LNCAP (cell line): ENCODE measurements around the gene CACNA1C.

ENCODE experiments used
- TF ChIP-seq, protein P1 (sequence below): fragments of 450-650 bp; IDR thresholded peaks from 2 replicates; pipeline ENCODE4 v1.5.1; 2017; ENCODE audit warnings: mild to moderate bottlenecking

Gene CACNA1C

DNA sequence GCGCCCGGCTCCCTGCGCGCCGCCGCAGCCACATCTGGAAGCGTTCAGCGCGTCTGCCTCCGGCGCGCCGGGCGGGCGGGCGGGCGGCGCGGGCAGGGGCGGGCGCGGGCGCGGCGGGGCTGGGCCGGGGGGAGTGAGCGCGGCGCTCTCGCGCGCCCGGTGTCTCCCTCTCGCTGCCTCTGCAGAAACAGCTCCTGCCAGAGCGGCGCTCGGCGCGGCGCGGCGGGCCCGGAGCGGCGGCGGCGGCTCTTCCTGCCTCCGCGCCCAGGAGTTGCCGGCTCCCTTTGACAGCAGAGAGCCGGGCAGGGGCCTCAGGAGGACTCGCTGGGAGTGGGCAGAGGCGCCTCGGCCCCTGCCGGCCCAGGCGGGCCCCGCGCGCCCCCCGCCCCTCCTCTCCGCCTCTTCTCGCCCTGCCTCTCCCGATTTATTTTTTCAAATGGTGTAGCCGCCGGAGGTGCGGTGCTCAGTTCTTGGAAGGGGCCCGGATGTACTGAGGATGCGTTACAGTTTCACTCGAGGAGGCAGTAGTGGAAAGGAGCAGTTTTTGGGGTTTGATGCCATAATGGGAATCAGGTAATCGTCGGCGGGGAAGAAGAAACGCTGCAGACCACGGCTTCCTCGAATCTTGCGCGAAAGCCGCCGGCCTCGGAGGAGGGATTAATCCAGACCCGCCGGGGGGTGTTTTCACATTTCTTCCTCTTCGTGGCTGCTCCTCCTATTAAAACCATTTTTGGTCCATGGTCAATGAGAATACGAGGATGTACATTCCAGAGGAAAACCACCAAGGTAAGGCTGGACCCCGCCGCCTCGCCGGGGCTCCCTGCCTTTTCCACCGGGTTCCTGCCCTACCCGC is at the start of gene CACNA1C:
Gene CACNA1C, plus strand, starts transcription at position 162 of the 853 bp plus-strand sequence. Its CDS starts 576 bp downstream, at position 738.
- TF ChIP-seq, protein P1, sequence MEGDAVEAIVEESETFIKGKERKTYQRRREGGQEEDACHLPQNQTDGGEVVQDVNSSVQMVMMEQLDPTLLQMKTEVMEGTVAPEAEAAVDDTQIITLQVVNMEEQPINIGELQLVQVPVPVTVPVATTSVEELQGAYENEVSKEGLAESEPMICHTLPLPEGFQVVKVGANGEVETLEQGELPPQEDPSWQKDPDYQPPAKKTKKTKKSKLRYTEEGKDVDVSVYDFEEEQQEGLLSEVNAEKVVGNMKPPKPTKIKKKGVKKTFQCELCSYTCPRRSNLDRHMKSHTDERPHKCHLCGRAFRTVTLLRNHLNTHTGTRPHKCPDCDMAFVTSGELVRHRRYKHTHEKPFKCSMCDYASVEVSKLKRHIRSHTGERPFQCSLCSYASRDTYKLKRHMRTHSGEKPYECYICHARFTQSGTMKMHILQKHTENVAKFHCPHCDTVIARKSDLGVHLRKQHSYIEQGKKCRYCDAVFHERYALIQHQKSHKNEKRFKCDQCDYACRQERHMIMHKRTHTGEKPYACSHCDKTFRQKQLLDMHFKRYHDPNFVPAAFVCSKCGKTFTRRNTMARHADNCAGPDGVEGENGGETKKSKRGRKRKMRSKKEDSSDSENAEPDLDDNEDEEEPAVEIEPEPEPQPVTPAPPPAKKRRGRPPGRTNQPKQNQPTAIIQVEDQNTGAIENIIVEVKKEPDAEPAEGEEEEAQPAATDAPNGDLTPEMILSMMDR: peak; percentile 34; the same call in 1 of the 2 replicates

DNA sequence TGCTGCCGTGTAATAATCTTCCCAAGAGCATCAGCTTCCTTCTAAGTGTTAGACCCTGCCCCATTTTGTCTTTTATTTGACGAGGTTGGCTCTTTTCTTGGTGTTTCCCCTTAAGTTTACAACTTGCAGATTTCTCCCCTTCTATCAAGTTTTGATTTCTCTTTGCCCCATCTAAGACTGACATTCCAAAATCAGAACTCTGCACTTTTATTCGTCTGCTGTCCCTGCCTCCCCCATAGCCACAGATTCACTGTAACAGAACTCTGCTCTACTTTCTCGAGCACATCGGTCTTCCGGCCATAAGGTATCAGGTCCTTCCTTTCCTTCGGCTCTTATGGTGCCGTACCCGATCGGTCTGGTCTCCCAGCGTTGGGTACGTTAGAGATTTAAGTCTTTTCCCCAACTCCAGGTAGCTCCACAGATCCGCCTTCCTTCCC is 49.1 kb upstream of the CACNA1C start:
- TF ChIP-seq, protein P1: no peak

DNA sequence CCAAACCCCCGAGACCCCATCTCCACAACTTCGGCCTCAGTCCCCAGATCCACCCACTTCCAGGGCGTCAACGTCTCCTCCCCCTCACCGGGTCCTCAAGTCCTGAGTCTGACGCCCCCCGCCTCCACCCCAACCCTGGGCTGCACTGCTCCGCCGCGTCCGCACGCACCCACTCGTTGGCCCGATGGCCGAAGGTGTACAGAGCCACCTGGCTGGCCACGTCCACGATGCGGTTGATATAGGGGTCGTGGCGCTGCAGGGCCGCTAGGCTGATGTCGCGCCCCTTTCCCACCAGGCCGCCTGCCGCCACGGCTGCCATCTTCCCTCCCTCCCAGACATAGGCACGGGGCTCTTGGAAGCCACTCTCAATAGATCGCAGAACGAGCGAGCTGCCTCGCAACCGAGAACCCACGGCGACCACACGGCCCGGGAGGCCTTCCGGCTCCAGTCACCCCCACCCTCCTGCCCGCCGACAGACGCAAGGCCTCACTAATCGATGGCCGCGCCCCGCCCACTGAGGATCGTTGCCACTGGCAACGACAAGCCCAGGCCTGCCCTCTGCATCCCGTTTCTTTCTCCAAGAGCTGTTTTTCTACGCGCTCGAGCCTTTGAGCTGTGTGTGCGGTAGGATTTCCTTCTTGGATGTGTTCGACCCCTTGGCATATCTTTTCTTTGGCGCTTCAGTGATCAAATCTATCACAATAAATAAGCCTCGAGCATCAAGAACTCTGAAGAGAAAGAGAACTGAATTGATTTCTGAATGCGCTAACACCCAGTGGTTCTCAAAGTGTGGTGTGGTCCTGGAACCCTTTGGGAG is 48.5 kb upstream of the CACNA1C start, which contains the start of gene DCP1B:
Gene DCP1B, minus strand, starts transcription at position 345 of the 817 bp plus-strand sequence. Its CDS starts 26 bp downstream, at position 319.
- TF ChIP-seq, protein P1: no peak

DNA sequence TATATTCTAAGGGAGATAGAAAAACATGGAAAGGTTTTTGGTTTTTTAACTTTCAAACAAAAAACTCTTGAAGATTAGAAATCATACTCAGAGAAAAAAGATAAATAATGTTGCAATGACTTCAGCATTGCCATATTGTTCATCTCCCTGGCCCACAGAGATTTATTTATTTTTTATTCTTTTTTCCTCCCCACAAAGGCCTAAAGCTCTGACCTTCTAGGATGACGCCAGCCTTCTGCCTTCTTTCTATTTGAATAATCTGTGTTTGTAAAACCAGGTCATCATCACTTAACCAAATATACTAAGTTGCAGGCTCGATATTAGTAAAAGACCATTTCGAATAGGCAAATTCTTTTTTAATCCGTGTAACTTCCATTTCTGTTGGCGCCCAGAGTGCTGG is 44.1 kb upstream of the CACNA1C start:
- TF ChIP-seq, protein P1: no peak

DNA sequence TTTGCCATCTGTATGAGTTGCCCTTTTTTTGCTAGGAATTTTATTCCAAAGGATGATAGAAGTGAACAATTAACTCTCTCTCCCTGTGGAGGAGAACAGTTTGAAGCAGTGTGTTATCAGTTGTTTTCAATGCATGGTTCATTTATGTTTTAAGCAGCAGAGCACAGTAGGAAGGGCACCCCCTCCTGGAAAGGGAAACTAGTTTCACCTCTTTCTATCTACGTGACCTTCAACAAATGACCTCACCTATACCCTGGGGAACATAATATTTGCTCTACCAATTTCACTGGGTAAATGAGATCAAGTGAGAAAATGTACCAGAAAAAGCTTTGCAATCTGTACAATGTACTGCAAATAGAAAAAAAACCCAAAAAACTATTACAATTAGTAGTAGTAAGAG is 43.2 kb upstream of the CACNA1C start:
- TF ChIP-seq, protein P1: peak; percentile 36; the same call in 1 of the 2 replicates

DNA sequence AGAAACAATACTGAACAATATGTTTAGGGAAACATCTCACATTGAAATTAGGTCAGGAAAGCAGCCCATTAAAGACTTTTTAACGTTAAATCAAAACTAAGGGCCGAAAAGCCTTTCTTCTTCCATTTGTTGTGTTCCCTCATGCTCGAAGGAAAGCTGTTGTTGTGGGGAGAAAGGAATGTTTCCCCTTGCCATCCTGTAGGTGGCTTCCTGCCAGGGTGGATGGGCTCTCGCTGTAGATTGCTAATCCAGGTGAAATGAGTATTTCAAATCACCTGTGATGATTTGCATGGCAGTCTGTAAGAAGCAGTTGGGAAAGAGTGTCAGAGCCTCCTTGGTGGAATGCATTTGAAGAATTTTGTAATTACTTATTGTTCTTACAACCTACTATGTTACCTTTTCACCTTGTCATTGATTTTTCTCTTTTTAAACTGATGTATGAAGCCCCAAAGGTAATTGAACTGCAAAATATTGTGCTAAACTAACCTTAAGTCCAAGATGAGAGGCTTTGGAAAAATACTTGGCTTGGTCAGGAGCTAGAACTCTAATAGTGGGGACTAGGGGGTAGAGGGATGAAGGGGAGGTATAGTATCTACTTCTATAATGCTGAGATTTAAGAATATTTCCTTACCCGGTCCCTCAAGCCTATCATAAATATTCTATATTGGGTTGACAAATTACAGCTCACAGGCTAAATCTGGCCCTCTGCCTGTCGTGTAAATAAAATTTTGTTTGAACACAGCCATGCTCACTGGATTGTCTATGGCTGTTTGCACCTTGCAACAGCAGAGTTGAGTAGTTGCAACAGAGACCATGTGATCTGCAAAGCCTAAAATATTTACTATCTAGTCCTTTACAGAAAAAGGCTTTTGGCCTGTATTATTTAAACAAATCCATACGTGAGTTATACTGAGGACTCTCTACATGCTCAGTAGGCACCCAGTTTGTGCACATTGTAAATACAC is 40.9 kb upstream of the CACNA1C start:
- TF ChIP-seq, protein P1: no peak
